Mesodermal cell (in vitro differentiated cells): ENCODE data around the gene RPS27L.
A peak's percentile ranks its signal among the peaks of the same experiment; 100 is the strongest.

ENCODE experiments used
- H3K27ac ChIP-seq: 2 replicates; pipeline ENCODE4 v1.7.0; 2013; ENCODE audit warnings: mild to moderate bottlenecking, low read depth, low read length, moderate library complexity; ENCODE audit not compliant: severe bottlenecking
- H3K36me3 ChIP-seq: 2 replicates; pipeline ENCODE4 v1.7.1; 2013; ENCODE audit warnings: mild to moderate bottlenecking, low read length, moderate library complexity; ENCODE audit not compliant: control insufficient read depth, insufficient read depth
- H3K4me1 ChIP-seq: one replicate; pipeline ENCODE4 v1.7.1; 2013; ENCODE audit warnings: mild to moderate bottlenecking, low read length; ENCODE audit not compliant: insufficient read depth, control insufficient read depth, poor library complexity, severe bottlenecking
- H3K4me3 ChIP-seq: 2 replicates; pipeline ENCODE4 v1.7.0; 2013; ENCODE audit warnings: low read length, control low read depth, mild to moderate bottlenecking; ENCODE audit not compliant: insufficient read depth, poor library complexity, severe bottlenecking; ENCODE audit errors: extremely low read depth
- H3K9me3 ChIP-seq: 2 replicates; pipeline ENCODE4 v1.7.1; 2013; ENCODE audit warnings: mild to moderate bottlenecking, low read length, moderate library complexity; ENCODE audit not compliant: control insufficient read depth
- WGBS, 2 experiments: methylation state at CpG; one replicate each; pipeline ENCODE4 v1.1.5; 2013; ENCODE audit warnings: missing lambda C conversion rate in 2 of 2; ENCODE audit not compliant: insufficient coverage in 2 of 2; 5-methylcytosine and 5-hydroxymethylcytosine counted together

Gene RPS27L

DNA sequence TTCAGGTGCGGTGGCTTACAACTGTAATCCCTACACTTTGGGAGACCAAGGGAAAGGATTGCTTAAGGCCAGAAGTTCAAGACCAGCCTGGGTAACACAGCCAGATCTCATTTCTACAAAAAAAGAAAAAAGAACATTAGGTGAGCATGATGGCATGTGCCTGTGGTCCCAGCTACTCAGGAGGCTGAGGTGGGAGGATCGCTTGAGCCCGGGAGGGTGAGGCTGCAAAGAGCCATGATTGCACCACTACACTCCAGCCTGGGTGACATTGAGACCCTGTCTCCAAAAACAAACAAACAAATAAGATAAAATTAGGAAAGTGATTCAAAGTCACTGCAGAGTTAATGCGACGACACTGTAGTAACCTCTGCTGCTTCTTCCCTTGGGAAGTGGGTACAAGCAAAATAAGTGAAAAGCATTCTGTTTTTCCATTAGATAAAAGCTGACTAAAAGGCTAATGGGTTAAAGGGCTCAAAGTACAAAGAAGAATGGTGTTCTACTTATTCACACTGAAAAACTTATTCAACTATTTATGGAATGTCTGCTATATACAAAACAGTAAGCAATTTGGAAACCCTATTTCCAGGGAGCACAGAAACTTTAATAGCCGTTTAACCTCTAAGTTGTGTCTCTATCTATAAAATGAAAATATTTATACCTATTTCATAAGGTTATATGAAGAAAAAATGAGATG is 8.0 kb upstream of the RPS27L start:
- Histone ChIP-seq H3K4me3 (no peak overlapping the region), H3K27ac (no peak overlapping the region), H3K36me3 (no peaks in the 10 kb centered on the region), H3K9me3 (no peaks in the 10 kb centered on the region), H3K4me1 (no peaks in the 10 kb centered on the region)
- WGBS, 2 experiments, result 93 to 100% methylated on average over 2 to 5 of the region's 6 CpGs

DNA sequence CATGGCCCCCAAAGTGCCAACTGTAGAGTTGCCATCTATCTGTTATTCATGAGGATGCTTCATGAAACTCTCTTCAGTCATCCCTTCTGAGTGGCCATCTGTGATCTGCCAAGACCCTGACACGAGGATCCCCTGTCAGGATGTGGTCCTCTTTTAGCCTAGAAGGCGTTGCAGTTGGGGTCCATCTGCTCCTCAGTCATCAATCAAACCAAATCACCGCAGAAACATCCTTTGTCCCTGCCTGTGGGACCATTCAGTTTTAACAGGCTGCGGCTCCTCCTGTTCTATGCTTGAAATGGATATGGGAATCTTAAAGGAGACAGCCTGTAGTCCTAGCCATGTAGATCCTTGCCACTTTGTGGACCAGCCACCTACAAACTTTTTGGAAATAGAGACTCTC is 5.9 kb upstream of the RPS27L start:
- Histone ChIP-seq H3K9me3 (no peaks in the 10 kb centered on the region), H3K4me1 (no peaks in the 10 kb centered on the region), H3K36me3 (peaks cover 3% of the 10 kb centered on the region), H3K27ac (no peak overlapping the region), H3K4me3 (no peak overlapping the region)
- WGBS, 2 experiments, result 77 to 86% methylated on average over 2 to 3 of the region's 4 CpGs

DNA sequence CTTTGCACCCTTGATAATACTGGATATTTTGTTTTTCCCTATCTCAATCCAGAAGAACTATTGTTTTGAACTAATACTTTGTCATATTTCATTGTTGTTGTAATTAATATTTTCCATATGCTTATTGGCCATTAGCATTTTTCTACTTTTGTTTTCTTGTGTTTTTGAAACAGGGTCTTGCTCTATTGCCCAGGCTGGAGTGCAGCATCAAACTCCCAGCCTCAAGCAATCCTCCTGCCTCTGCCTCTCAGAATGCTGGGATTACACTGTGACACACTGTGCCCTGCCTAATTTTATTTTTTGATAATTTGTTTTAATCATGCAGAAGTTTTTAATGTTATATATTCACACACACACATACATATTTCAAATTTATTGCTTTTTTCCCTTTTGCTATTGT is 3.4 kb upstream of the RPS27L start:
- H3K36me3 ChIP-seq, result peaks cover 3% of the 10 kb centered on the region
- no peak overlapping the region for H3K27ac ChIP-seq
- H3K4me3 ChIP-seq, result no peak overlapping the region
- no peaks in the 10 kb centered on the region for H3K9me3 ChIP-seq
- no peaks in the 10 kb centered on the region for H3K4me1 ChIP-seq

DNA sequence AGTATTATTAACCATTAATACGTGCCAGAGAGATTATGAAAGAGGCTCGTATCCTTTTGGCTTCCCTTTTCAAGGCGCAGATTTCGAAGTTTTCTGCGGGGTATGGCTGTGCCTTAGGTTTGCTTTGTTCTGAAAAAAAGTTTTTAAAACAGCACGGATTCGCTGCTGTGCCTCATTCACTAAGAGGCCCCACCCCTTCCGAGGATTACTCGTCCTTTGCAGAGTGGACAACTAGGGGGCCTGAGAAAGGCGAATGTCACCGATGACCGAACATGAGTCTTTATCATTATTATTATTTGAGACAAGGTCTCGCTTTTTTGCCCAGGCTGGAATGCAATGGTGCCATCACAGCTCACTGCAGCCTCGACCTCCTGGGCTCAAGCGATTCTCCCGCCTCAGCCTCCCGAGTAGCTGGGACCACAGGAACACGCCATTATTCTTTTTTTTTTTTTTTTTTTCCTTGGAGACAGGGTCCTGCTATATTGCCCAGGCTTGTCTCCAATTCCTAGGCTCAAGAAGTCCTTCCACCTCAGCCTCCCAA is 684 bp upstream of the RPS27L start:
- peaks cover 3% of the 10 kb centered on the region for H3K4me1 ChIP-seq
- H3K9me3 ChIP-seq, result no peaks in the 10 kb centered on the region
- peak overlapping the region; percentile 97 for H3K27ac ChIP-seq
- WGBS, 2 experiments, result 2 to 9% methylated on average over 11 to 13 of the region's 18 CpGs
- H3K4me3 ChIP-seq, result peak overlapping the region; percentile 90
- H3K36me3 ChIP-seq, result peaks cover 23% of the 10 kb centered on the region

DNA sequence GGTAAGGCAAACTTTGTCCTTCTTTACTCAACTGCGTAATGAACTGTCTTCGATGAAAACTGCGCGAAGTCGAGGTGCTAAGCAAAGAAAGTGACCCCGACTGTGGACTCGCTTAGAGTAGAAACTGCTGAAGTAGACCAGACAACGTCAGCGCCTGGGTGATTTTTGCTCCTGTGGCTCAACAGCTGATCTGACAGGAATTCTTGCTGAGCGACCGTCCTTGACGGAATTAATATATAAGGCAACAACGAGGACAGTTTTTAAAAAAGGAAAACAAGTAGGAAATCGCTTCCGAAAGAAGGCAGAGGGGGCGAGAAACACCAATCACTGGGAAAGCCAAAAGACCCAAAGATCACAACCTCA is 541 bp downstream of the RPS27L start:
- H3K9me3 ChIP-seq, result no peaks in the 10 kb centered on the region
- peak overlapping the region; percentile 97 for H3K27ac ChIP-seq
- 0 to 1% methylated on average over 16 of the region's 16 CpGs for WGBS, 2 experiments
- H3K4me3 ChIP-seq, result peak overlapping the region; percentile 90
- peaks cover 35% of the 10 kb centered on the region for H3K36me3 ChIP-seq
- peaks cover 3% of the 10 kb centered on the region for H3K4me1 ChIP-seq

DNA sequence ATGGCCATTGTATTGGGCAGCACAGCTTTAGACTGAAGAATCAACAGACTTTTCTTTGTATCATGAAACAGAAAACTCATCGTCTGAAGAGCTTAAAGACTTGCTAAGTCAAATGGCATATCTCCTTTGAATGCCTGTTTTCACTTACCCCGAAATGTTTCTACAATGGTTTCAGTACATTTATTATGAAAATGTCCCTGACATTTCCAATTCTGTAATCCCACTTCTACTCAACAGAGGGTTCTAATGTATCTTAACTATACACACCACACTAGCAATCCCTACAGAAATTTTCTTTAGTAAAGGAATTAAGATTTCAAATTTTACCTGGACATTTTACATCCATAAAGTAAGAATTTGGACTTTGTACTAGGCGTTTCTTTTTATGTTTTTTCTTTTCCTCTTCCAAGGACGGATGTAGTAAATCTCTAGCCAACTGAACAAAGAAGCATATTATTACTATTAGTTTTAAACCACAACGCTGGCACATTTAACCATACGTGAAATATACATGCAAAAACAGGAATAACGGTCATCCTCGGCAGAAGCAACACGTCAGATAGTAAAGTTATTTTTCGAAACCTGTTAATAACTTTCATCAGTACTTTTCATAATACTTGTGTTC is 1.1 kb downstream of the RPS27L start:
- H3K9me3 ChIP-seq, result no peaks in the 10 kb centered on the region
- peak overlapping the region; percentile 97 for H3K27ac ChIP-seq
- 10 to 20% methylated on average over 7 of the region's 10 CpGs for WGBS, 2 experiments
- peak overlapping the region; percentile 90 for H3K4me3 ChIP-seq
- H3K36me3 ChIP-seq, result peaks cover 40% of the 10 kb centered on the region
- peaks cover 3% of the 10 kb centered on the region for H3K4me1 ChIP-seq

DNA sequence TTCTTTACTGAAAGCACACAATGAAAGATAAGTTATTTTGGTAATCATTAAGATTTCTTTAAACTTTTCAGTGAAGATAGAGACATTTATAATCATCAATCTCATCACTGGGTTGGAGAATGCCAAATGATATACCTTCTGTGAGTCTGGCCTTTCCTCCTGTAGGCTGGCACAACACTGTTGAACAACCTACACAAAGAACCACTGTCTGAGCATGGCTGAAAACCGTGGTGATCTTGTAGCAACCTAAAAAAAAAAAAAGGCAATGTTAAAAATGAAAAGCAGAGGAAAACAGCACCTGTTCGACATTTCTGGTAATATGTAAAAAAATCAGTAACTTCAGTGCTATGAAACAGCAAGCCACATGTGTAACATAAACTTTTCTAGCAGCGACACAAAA is 1.8 kb downstream of the RPS27L start:
- Histone ChIP-seq H3K4me1 (peaks cover 3% of the 10 kb centered on the region), H3K4me3 (peak overlapping the region; percentile 90), H3K36me3 (peaks cover 43% of the 10 kb centered on the region), H3K27ac (no peak overlapping the region), H3K9me3 (no peaks in the 10 kb centered on the region)
- no CpG with 5 or more reads among the region's 3 CpGs for WGBS, 2 experiments

DNA sequence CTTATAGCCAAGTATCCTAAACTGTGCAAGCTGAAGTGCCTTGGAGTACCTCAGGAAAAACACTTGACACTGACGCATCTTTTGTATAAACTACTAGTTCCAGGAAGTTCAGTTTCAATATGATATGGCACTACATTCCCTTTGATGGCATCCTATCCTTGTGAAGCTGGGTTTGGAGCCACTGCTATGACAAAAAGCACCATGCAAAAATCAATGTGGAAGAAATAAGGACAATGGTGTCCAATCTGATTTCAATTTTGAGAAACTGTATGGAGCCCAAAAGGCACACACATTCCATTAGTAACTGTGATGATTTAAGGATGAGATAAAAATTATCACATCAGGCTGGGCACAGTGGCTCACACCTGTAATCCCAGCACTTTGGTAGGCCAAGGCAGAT is 5.6 kb downstream of the RPS27L start:
- Histone ChIP-seq H3K4me3 (no peak overlapping the region), H3K27ac (no peak overlapping the region), H3K9me3 (no peaks in the 10 kb centered on the region), H3K36me3 (peaks cover 55% of the 10 kb centered on the region), H3K4me1 (peaks cover 3% of the 10 kb centered on the region)
- 83 to 100% methylated on average over 1 of the region's 1 CpG for WGBS, 2 experiments

DNA sequence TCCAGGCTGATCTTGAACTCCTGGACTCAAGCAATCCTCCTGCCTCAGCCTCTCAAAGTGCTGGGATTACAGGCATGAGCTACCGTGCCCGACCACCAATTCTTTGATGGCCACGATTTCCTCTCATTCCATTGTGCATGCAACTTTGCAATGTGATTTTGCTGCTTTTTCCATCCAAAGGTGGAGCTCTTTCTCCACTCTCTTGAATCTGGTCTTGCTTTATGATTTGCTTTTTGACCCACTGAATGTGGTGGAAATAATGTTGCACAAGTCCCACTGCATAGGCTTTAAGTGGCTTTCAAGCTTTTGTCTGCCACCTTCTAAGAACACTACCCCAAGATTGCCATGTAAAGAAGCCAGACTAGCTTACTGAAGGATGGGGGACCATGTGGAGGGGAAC is 10.6 kb downstream of the RPS27L start:
- 88 to 100% methylated on average over 2 to 3 of the region's 3 CpGs for WGBS, 2 experiments

DNA sequence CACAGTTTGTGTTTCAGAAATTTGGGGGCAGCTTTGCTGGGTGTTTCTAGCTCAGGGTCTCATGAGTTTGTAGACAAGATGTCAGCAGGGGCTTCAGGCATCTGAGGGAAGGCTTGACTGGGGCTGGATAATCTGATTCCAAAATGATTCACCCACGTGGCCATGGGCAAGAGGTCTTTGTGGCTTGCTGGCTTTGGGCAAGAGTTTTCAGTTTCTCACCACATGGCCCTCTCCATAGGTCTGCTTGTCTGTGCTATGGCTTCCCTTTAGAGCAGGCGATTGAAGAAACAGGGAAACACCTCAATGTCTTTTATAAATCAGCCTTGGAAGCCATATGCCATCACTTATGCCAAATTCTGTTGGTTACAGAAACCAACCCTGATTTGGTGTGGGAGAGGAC is 11.9 kb downstream of the RPS27L start:
- WGBS, 2 experiments, result 71 to 100% methylated on average over 1 of the region's 2 CpGs
- H3K4me3 ChIP-seq, result no peak overlapping the region
- peaks cover 14% of the 10 kb centered on the region for H3K36me3 ChIP-seq
- H3K27ac ChIP-seq, result no peak overlapping the region
- H3K4me1 ChIP-seq, result no peaks in the 10 kb centered on the region
- no peaks in the 10 kb centered on the region for H3K9me3 ChIP-seq

More for the DNA sequence above, 10.6 kb downstream of the RPS27L start:
- no peaks in the 10 kb centered on the region for H3K4me1 ChIP-seq
- H3K27ac ChIP-seq, result no peak overlapping the region
- H3K9me3 ChIP-seq, result no peaks in the 10 kb centered on the region
- H3K36me3 ChIP-seq, result peaks cover 22% of the 10 kb centered on the region
- no peak overlapping the region for H3K4me3 ChIP-seq

DNA sequence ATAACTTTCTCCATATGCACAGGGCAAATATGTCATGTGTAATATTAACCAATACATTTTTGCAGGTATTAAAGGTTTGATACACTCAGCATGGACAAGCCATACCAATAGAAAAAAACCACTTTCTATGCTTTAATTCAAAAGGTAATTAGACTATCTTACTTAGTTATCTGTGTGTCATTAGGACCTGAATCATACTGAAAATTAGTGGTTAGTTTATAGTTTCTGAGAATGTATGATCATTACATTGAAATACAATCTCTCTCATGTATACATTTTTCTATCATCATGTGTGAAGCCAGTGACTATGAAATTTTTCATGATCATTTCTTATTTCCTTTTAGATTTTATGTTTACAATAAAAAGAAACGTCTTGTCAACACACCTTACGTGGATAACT is 16.3 kb downstream of the RPS27L start:
- Histone ChIP-seq H3K4me3 (no peak overlapping the region), H3K27ac (no peak overlapping the region), H3K36me3 (no peaks in the 10 kb centered on the region), H3K9me3 (no peaks in the 10 kb centered on the region), H3K4me1 (no peaks in the 10 kb centered on the region)
- no CpG with 5 or more reads among the region's 2 CpGs for WGBS, 2 experiments
